Immature natural killer cell (primary cell): ENCODE measurements around the gene SHISA5. TPM values are rescaled to one million over a fixed set of nuclear protein-coding genes. Genes with fewer than 3 reads are reported as not detected.
A peak's percentile ranks its signal among the peaks of the same experiment; 100 is the strongest.

ENCODE experiments used
- DNase-seq, 3 donors: peaks; one replicate each; pipeline ENCODE4 v3.0.0; 2022; ENCODE audit warnings: mixed read lengths in 1 of 3
- H3K27ac Mint-ChIP-seq, 6 donors: one replicate each; pipeline ENCODE4 v1.8.0; 2020; ENCODE audit warnings: mixed read lengths in 6 of 6, mild to moderate bottlenecking in 5 of 6, inconsistent platforms in 4 of 6, moderate library complexity in 3 of 6
- H3K27me3 Mint-ChIP-seq, 3 donors: one replicate each; pipeline ENCODE4 v1.8.0; 2020 to 2021; ENCODE audit warnings: low read depth in 3 of 3, mild to moderate bottlenecking in 3 of 3, mixed read lengths in 3 of 3, moderate library complexity in 3 of 3, inconsistent platforms in 1 of 3
- H3K36me3 Mint-ChIP-seq, 3 donors: one replicate each; pipeline ENCODE4 v1.8.0; 2020; ENCODE audit warnings: mixed read lengths in 3 of 3, inconsistent platforms in 2 of 3, mild to moderate bottlenecking in 2 of 3
- H3K4me1 Mint-ChIP-seq, 2 donors: one replicate each; pipeline ENCODE4 v1.8.0; 2020; ENCODE audit warnings: inconsistent platforms in 2 of 2, mild to moderate bottlenecking in 2 of 2, mixed read lengths in 2 of 2, moderate library complexity in 1 of 2
- H3K4me3 Mint-ChIP-seq, 5 donors: one replicate each; pipeline ENCODE4 v1.8.0; 2020; ENCODE audit warnings: mild to moderate bottlenecking in 5 of 5, mixed read lengths in 5 of 5, inconsistent platforms in 3 of 5, moderate library complexity in 3 of 5
- H3K9me3 Mint-ChIP-seq, 6 donors: one replicate each; pipeline ENCODE4 v1.8.0; 2020; ENCODE audit warnings: mild to moderate bottlenecking in 6 of 6, mixed read lengths in 6 of 6, inconsistent platforms in 4 of 6, moderate library complexity in 3 of 6
- polyA plus RNA-seq, 3 donors: library from polyadenylated mRNA; unstranded; fragments of 300-500 nt; fragmentation: Illumina TruSeq; gene quantifications; one replicate each; pipeline ENCODE4 v1.2.3, GENCODE V29; 2021

Gene SHISA5
- polyA plus RNA-seq, 3 donors from 2014 or later: 351 to 618 (median 505) TPM

DNA sequence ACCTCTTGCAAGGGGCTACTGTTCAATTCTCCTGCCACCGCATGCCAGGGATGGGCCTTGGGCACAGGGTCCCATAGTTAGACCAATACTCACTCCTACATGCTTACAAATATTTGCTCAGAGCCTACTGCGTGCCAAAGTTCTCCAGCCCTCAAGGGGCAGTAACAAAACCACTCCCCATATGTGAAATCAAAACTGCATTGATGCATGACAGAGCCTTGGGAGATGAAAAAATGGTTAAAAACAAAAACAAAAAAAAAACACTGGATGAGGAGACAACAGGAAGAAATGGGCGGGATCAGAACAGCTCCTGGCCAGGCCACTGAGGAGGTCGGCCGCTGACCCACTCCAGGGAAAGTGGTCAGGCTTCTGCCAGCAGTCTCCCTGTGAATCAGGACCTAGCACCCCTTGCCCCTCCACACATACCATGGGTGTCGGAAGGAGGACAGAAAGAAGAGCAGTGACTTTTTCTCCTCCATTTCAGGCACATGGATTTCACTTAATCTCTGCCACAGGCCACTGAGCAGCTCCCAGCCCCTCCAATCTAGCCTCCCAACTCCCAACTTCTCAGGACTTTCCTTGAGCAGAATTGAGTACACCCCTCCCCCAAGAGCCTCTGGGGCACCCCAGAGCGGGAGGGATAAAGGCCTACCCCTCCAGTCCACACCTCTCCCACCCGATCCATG, 76.9 kb downstream of the SHISA5 start:
- DNase-seq: no peak
- H3K4me3 Mint-ChIP-seq: peak overlapping the region; percentile 4 to 61 (median 33)
- H3K27me3 Mint-ChIP-seq: peaks cover 3 to 4% (median 4%) of the 10 kb centered on the region in 3 donors
- H3K27ac Mint-ChIP-seq: peak overlapping the region in 1 of 6 donors; percentile 19
- no peaks in the 10 kb centered on the region for H3K9me3 Mint-ChIP-seq
- peaks cover 0 to 3% (median 0%) of the 10 kb centered on the region in 3 donors for H3K36me3 Mint-ChIP-seq
- H3K4me1 Mint-ChIP-seq: peaks cover under 1 to 15% of the 10 kb centered on the region in 2 donors

DNA sequence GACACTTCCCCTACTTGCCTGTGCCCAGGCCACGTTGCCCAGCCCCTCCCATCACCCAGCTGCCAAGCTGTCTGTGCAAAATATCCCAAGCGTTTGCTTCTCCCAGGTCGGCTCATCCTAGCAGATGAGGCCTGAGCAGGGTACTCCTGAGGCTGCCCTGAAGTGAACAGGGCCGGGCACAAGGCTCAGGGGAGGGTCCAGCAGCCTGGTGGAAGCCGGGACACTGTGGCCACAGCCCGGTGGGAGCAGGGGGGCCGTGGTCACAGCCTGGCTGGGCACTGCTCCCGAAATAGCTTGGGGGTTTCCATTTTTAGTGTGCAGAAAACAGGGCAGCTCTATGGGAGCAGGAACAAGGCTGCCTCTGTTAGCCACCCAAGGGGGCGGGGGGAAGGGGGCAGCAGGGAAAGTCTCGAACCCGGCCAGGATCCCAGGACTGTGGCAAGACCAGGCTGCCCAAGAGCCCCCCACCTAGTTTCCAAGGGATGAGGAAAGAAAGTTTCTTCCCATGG, 77.5 kb downstream of the SHISA5 start:
- no peak for DNase-seq
- H3K4me1 Mint-ChIP-seq: peaks cover 0 to 15% of the 10 kb centered on the region in 2 donors
- H3K4me3 Mint-ChIP-seq: no peak overlapping the region
- H3K9me3 Mint-ChIP-seq: no peaks in the 10 kb centered on the region
- peaks cover 3 to 4% (median 4%) of the 10 kb centered on the region in 3 donors for H3K27me3 Mint-ChIP-seq
- H3K27ac Mint-ChIP-seq: no peak overlapping the region
- H3K36me3 Mint-ChIP-seq: no peaks in the 10 kb centered on the region

DNA sequence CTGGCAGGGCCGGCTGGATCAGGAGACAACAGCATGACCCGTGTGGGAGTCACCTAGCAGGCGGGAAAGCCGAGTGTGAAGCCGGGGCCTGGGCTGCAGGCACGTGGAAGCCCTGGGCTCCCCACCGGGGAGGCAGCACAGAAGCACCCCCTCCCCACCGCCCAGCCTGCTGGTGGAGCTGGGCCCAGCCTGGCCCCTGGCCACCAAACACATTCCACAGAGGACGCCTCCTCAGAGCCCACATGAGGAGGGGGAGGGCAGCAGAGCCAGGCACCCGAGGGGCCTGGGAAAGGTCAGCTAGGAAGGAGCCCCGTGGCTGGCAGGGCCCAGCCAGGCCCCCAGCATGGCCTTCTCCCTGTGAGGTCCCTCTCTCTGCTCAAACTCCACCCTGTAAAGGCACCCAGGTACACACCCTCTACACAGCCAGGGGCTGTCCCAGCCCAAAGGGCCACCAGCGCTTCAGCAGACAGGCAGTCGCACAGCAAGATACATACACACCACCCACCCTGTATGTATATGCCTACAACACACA, 78.6 kb downstream of the SHISA5 start:
- peaks cover 0 to 10% of the 10 kb centered on the region in 2 donors for H3K4me1 Mint-ChIP-seq
- H3K27ac Mint-ChIP-seq: peak overlapping the region in 1 of 6 donors; percentile 5
- H3K4me3 Mint-ChIP-seq: no peak overlapping the region
- no peaks in the 10 kb centered on the region for H3K9me3 Mint-ChIP-seq
- no peak for DNase-seq
- H3K27me3 Mint-ChIP-seq: peaks cover 3 to 4% (median 4%) of the 10 kb centered on the region in 3 donors
- H3K36me3 Mint-ChIP-seq: no peaks in the 10 kb centered on the region

DNA sequence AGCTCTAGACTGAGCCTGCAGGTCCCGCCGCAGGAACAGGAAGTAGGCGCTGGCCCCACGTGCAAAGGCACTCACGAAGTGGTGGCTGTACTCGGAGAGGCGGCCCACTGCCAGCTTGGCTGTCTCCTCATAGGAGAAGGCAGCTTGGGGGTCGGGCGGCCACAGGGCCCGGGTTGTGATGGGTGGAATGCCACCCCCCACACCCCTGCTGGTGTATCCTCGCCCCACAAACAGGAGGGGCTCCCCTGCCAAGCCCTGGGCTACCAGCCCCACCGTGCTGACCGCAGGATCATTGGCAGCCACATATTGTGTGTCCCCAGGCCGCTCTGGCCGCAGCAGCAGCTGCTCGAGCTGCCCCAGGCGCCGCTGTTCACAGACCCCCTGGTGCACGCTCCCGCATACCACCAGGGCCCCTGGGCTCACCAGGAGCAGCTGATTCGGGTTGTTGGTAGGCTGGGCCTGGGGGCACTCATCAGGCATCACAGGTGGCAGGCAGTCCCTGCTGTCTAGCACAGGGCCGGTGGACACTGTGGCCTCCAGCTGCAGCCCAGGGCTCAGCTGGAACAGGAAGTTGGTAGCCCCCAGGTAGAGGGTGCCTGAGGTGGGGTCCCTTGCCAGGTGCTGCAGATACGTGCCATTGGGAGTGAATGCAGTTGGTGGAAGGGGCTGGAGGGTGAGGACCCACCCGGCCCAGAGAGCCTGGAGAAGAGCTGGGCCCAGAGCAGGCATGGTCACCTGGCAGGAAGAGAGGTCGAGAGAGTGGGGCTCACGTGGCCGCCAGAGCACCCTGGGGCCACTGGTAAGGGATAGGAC, 79.9 kb downstream of the SHISA5 start:
- DNase-seq: no peak
- Mint-ChIP-seq H3K36me3 (no peaks in the 10 kb centered on the region), H3K27ac (no peak overlapping the region), H3K27me3 (peaks cover 3 to 4% (median 4%) of the 10 kb centered on the region in 3 donors), H3K4me3 (no peak overlapping the region), H3K4me1 (peaks cover 0 to 3% of the 10 kb centered on the region in 2 donors), H3K9me3 (no peaks in the 10 kb centered on the region)

DNA sequence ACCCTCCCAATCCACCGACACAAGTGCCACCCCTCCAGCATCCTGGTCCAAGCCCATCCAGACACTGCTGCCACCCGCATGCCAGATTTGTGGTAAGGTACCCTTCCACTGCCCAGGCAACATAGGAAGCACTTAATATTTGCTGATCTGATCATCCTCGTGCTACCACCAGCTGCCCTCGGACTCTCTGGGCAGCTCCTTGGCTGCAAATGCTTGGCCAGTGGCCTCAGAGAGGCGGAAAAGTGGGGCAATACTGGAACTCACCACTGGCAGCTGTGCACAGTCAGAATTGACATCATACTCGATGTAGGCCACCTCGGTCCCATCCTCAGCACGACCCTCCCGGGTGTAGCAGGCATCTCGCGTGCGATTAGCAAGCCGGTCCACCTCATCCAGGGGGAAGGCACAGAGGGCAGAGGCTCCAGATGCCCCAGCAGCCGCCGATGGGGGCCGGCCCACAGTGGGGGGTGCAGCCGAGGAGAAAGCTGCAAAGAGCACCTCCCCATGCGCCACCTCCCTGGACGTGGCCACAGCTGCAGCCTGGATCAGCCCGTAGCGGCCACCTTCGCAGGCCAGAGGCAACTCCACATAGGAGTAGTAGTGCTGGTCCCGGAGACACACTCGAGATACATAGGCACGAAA, 80.6 kb downstream of the SHISA5 start:
- Mint-ChIP-seq H3K27me3 (peaks cover 3 to 5% (median 4%) of the 10 kb centered on the region in 3 donors), H3K27ac (no peak overlapping the region), H3K9me3 (no peaks in the 10 kb centered on the region), H3K4me1 (peaks cover 0 to 3% of the 10 kb centered on the region in 2 donors), H3K4me3 (no peak overlapping the region), H3K36me3 (no peaks in the 10 kb centered on the region)
- DNase-seq: no peak

DNA sequence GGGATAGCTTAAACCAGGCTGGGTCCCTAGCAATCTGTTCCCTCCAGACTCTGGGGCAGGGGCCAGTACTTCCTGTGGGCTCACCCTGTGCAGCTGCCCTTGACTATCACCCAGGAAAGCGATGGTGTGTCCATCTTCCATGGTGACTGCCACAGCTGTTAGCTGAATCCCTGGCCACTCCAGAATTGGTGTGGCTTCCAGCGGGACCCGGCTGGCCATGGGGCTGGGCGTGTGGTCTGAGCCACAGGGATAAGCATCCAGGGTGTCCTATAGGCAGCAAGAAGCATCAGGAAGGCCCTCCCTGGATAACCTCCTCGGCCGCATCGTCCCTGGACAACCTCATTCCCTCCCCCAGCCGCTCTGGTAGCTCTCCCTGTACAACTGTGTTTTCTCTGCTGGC, 81.3 kb downstream of the SHISA5 start:
- no peaks in the 10 kb centered on the region for H3K36me3 Mint-ChIP-seq
- DNase-seq: no peak
- H3K9me3 Mint-ChIP-seq: no peaks in the 10 kb centered on the region
- H3K4me1 Mint-ChIP-seq: no peaks in the 10 kb centered on the region
- peaks cover 3 to 5% (median 4%) of the 10 kb centered on the region in 3 donors for H3K27me3 Mint-ChIP-seq
- H3K4me3 Mint-ChIP-seq: no peak overlapping the region
- no peak overlapping the region for H3K27ac Mint-ChIP-seq

DNA sequence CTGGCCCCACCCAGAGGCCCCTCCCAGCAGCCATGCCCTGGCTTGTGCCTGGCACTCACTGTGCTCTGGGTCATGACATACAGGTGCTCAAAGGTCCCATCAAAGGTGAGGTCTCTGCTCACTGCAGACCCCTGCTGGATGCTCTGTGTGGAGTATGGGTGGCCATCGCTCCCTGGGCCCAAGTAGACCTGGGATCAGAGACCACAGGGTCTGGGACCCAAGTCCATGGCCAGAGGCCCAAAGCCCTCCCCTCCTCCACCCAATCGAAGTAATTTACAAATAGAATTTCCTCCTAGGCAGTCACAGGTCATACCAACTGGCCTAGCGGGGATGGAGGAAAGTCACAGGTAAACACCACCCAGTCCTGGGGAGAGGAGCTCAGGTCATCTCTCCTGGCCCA, 81.7 kb downstream of the SHISA5 start:
- no peak for DNase-seq
- Mint-ChIP-seq H3K9me3 (no peaks in the 10 kb centered on the region), H3K4me1 (no peaks in the 10 kb centered on the region), H3K27ac (no peak overlapping the region), H3K4me3 (no peak overlapping the region), H3K27me3 (peaks cover 3 to 4% (median 4%) of the 10 kb centered on the region in 3 donors), H3K36me3 (no peaks in the 10 kb centered on the region)

DNA sequence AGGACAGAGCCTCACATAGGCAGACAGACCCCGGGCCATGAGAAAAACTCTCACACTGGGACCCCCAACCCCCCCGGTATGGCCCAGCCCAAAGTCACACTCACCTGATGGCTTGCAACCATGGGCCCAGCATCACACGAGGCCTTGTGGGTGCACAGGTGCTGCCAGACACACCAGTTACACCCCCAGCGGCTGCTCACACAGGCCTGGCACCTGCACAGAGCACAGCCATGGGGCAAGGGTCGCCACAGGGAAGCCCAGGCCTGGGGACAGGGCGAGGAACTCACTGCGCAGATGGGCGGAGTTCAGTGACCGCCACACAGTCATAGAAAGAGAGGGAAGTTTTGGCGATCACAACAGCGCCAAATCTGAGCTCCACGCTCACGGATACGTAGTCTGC, 83.4 kb downstream of the SHISA5 start:
- Mint-ChIP-seq H3K4me1 (no peaks in the 10 kb centered on the region), H3K36me3 (no peaks in the 10 kb centered on the region), H3K27ac (no peak overlapping the region), H3K4me3 (no peak overlapping the region), H3K27me3 (peaks cover 0 to 3% (median 2%) of the 10 kb centered on the region in 3 donors), H3K9me3 (no peaks in the 10 kb centered on the region)
- no peak for DNase-seq

DNA sequence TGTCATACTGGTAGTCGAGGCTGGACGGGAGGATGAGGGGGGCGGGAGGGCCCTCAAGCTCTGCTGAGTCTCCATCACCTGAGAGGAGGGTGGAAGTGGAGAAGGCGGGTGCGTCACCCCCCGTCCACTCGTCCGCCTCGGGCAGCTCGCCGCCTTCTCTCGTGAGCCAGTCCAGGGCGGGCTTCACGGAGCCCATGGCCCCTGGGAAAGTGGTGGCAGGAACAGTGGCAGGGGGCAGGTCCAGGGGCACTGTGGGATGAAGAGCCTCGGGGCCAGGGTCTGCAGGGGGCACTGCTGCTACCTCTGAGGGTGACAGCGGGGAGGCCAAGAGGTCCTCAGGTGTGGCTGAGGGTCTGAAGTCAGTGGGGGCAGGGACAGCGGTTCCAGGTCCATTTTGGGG, 84.4 kb downstream of the SHISA5 start:
- Mint-ChIP-seq H3K4me3 (no peak overlapping the region), H3K4me1 (no peaks in the 10 kb centered on the region), H3K9me3 (no peaks in the 10 kb centered on the region), H3K27me3 (peaks cover 0 to 3% (median 2%) of the 10 kb centered on the region in 3 donors), H3K27ac (no peak overlapping the region), H3K36me3 (no peaks in the 10 kb centered on the region)
- no peak for DNase-seq

DNA sequence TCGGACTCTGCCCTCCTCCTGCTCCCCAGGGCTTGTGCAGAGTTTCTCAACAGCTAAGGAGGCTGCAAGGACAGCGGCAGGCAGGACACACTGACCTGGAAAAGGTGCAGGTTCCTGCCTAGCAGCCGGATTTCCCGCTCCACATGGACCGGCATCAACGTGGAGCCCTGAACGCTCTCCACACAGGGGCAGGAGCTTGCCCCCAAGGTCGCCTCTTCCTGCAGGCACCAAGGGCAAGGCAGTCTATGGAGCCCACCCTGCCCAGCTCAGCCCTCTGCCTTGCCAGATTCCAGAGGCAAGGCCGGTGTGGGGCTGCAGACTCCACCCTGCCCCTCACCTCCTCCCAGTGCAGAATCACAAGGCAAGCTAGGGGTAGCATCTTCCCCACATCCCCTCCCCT, 84.8 kb downstream of the SHISA5 start:
- Mint-ChIP-seq H3K36me3 (no peaks in the 10 kb centered on the region), H3K27me3 (peaks cover 0 to 3% (median 2%) of the 10 kb centered on the region in 3 donors), H3K4me1 (no peaks in the 10 kb centered on the region), H3K9me3 (no peaks in the 10 kb centered on the region), H3K27ac (no peak overlapping the region), H3K4me3 (no peak overlapping the region)
- no peak for DNase-seq

DNA sequence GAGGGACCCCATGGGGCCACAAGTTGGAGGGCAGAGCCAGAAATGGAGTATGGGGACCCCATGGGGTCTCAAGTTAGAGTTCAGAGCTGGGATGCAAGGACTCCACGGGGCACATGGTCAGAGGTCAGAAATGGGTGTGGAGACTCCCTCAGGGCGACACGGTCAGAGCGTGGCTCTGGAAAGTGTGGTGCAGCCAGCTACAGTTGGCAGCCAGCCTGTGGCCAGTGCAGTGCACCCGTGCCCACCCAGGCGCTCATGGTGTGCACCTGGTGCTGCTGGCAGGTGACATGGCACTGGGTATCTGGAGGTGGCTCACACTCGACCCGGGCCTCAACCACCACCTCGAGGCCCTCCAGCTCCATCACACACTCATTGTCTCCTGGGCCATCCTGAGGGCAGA, 85.3 kb downstream of the SHISA5 start:
- Mint-ChIP-seq H3K27me3 (peaks cover 0 to 3% (median 2%) of the 10 kb centered on the region in 3 donors), H3K27ac (no peak overlapping the region), H3K4me3 (no peak overlapping the region), H3K36me3 (no peaks in the 10 kb centered on the region), H3K4me1 (no peaks in the 10 kb centered on the region), H3K9me3 (no peaks in the 10 kb centered on the region)
- no peak for DNase-seq

DNA sequence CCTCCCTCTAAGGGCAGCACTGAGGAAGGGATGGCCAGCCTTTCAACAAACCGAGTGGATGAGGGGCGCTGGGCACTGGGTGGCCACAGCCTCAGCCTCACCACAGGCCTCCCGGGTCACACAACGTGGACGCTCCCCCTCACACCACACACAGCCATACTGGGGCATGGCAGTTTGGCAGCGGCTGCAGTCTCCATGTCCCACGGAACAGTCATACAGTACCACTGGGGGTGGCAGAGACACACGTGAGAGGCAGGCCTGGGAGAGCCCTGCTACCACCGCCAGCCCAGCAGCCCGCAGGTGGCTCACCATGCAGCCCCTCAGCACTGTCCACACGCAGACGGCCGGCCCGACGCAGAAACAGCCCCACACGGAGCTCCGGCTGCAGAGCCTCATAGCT, 85.8 kb downstream of the SHISA5 start:
- H3K36me3 Mint-ChIP-seq: no peaks in the 10 kb centered on the region
- H3K9me3 Mint-ChIP-seq: no peaks in the 10 kb centered on the region
- H3K4me1 Mint-ChIP-seq: no peaks in the 10 kb centered on the region
- no peak for DNase-seq
- peaks cover 0 to 3% (median 2%) of the 10 kb centered on the region in 3 donors for H3K27me3 Mint-ChIP-seq
- no peak overlapping the region for H3K4me3 Mint-ChIP-seq
- no peak overlapping the region for H3K27ac Mint-ChIP-seq
